Type B pancreatic cell (in vitro differentiated cells): ENCODE results near the gene RC3H2. TPM values are rescaled to one million over a fixed set of nuclear protein-coding genes. Genes with fewer than 3 reads are reported as not detected.
A peak's percentile ranks its signal among the peaks of the same experiment; 100 is the strongest.

Source experiments
- DNase-seq: peaks from one replicate; pipeline ENCODE4 v3.0.0; 2021; ENCODE audit warnings: mixed read lengths; ENCODE audit not compliant: unreplicated experiment; ENCODE audit errors: extremely low spot score
- H3K27ac Mint-ChIP-seq: 2 replicates; pipeline ENCODE4 v1.8.0; 2021; ENCODE audit warnings: mild to moderate bottlenecking, mixed read lengths
- H3K27me3 Mint-ChIP-seq: 2 replicates; pipeline ENCODE4 v1.8.0; 2021; ENCODE audit warnings: mixed read lengths
- H3K36me3 Mint-ChIP-seq: 2 replicates; pipeline ENCODE4 v1.8.0; 2021; ENCODE audit warnings: mixed read lengths
- H3K4me1 Mint-ChIP-seq: one replicate; pipeline ENCODE4 v1.8.0; 2021; ENCODE audit warnings: mixed read lengths; ENCODE audit not compliant: unreplicated experiment
- H3K4me3 Mint-ChIP-seq: 2 replicates; pipeline ENCODE4 v1.8.0; 2021; ENCODE audit warnings: mild to moderate bottlenecking, mixed read lengths
- H3K9me3 Mint-ChIP-seq: 2 replicates; pipeline ENCODE4 v1.8.0; 2021; ENCODE audit warnings: mixed read lengths
- total RNA-seq: library from RNA; stranded (reverse); gene quantifications from 2 replicates; pipeline ENCODE4 v1.2.1, GENCODE V29; 2021; ENCODE audit warnings: low replicate concordance
- TF ChIP-seq, protein P1 (sequence below): fragments of 200-600 bp; sonication (generic); conservative IDR thresholded peaks from 2 replicates; pipeline ENCODE4 v1.5.0; 2021; ENCODE audit warnings: antibody characterized with exemption, mild to moderate bottlenecking

Gene RC3H2
- total RNA-seq, 1 donor from 2014 or later, result 57.7 TPM

DNA sequence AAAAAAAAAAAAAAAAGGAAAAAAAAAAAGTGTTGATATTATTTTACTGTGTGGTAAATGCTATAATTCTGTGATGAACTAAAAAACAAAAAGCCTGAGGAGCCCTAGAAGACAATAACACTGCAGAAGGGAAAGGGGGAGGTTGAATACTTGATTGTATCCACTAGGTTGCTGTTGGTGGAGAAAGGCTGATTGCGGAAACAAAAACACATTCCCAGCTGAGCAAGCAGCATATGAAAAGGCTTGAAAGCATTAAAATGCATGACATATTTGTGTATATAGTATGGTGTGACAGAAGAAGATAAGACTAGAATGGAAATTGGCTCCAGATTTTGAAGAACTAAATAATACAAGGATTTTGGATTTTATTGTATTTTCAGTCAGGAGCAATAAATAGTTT, 44.5 kb upstream of the RC3H2 start:
- TF ChIP-seq, protein P1, sequence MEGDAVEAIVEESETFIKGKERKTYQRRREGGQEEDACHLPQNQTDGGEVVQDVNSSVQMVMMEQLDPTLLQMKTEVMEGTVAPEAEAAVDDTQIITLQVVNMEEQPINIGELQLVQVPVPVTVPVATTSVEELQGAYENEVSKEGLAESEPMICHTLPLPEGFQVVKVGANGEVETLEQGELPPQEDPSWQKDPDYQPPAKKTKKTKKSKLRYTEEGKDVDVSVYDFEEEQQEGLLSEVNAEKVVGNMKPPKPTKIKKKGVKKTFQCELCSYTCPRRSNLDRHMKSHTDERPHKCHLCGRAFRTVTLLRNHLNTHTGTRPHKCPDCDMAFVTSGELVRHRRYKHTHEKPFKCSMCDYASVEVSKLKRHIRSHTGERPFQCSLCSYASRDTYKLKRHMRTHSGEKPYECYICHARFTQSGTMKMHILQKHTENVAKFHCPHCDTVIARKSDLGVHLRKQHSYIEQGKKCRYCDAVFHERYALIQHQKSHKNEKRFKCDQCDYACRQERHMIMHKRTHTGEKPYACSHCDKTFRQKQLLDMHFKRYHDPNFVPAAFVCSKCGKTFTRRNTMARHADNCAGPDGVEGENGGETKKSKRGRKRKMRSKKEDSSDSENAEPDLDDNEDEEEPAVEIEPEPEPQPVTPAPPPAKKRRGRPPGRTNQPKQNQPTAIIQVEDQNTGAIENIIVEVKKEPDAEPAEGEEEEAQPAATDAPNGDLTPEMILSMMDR, result no peak
- DNase-seq, result no peak
- H3K36me3 Mint-ChIP-seq, result peaks cover 5% of the 10 kb centered on the region
- no peaks in the 10 kb centered on the region for H3K9me3 Mint-ChIP-seq
- H3K4me3 Mint-ChIP-seq, result no peak overlapping the region
- peaks cover 46% of the 10 kb centered on the region for H3K4me1 Mint-ChIP-seq
- no peaks in the 10 kb centered on the region for H3K27me3 Mint-ChIP-seq
- no peak overlapping the region for H3K27ac Mint-ChIP-seq

DNA sequence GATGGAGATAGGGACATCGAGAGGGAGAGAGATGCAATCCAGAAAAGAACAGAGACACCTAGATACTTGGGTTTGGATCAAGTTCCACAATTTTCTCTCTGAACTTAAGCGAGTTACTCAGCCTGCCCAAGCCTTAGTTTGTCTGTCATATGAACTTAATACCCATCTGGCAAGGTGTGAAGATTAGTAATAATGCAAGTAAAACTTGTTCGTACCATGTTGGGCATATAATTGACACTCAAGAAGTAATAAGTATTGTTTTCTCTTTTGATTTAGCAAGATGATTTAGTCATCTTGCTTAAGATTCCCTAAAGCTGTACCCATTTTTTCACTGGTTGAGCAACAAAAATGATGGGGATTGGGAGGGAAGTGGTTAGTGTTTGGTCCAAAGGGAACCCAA, 43.2 kb upstream of the RC3H2 start:
- H3K4me1 Mint-ChIP-seq, result peaks cover 40% of the 10 kb centered on the region
- no peak overlapping the region for H3K27ac Mint-ChIP-seq

DNA sequence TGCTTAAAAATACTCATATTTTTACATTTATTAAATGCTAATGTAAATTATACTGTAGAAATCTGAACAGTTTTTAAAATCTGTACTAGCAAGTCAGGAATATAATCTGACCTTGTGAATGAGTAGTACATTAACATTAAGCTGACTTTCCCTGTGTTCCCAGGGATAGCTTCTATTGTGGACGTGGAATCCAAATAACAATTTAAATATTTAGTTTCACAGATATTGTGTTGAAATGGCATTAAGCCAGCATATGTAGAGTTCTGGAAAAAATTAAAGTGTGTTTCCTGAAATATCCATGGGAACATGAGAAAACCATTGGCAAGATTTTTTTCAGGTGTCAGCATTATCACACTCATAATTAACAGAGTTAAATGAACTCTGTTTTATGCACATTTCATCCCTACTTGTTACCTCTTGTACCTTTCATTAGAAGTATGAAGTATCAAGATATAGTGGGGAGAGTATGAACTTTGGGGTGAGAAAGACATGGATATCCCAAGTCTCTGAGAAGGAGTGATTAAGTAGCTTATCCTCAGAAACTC, 41.4 kb upstream of the RC3H2 start:
- no peak overlapping the region for H3K27ac Mint-ChIP-seq

More for the DNA sequence above, 43.2 kb upstream of the RC3H2 start:
- TF ChIP-seq, protein P1, result no peak
- Mint-ChIP-seq H3K36me3 (peaks cover 5% of the 10 kb centered on the region), H3K4me3 (no peak overlapping the region), H3K9me3 (no peaks in the 10 kb centered on the region), H3K27me3 (no peaks in the 10 kb centered on the region)
- no peak for DNase-seq

DNA sequence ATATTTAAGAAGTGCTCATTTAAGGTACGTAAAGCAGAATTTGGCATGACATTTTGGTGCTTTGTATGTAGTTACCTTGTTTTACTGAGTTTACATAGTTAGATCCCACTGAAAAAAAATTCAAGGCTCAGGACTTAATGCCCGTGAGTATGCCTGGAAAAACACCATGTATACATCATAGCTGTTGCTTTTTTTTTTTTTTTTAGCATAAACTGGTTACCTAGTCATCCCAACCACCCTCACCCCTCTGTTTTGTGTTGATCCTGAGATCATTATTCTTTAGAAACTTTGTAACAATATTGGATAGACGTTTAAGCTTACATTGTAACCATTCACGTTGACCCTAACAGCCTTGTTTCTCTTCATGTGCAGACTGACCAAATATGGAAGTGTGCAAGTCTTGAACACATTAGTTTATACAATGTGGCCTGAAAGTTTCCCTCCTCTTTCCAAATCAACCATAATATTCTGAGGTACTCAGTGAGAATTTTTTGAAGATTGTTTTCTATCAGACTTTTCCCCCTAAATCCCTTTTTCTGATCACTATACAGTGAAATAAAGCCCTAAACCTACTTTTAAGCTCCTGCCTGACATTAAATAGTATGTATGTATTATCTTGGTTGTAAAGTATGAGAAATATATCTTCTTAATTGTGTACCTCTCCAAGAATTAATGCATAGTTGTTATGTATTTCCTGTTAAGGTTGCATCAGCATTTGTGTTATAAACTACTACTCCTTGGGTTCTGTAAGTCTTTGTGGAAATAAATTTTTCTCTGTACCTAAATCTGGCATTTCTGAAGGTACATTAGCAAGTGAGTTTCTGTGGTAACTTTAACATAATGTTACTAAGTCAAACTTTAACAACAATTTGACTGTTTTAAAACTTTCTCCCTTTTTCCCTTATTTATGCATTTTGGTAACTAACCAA, 40.1 kb upstream of the RC3H2 start:
- peak overlapping the region; percentile 12 for H3K4me3 Mint-ChIP-seq
- no peaks in the 10 kb centered on the region for H3K27me3 Mint-ChIP-seq
- H3K9me3 Mint-ChIP-seq, result no peaks in the 10 kb centered on the region
- TF ChIP-seq, protein P1, result no peak
- peaks cover 5% of the 10 kb centered on the region for H3K36me3 Mint-ChIP-seq
- peak overlapping the region; percentile 6 for H3K27ac Mint-ChIP-seq
- peaks cover 49% of the 10 kb centered on the region for H3K4me1 Mint-ChIP-seq
- no peak for DNase-seq

More for the DNA sequence above, 41.4 kb upstream of the RC3H2 start:
- Mint-ChIP-seq H3K4me1 (peaks cover 49% of the 10 kb centered on the region), H3K27me3 (no peaks in the 10 kb centered on the region), H3K4me3 (no peak overlapping the region), H3K9me3 (no peaks in the 10 kb centered on the region), H3K36me3 (peaks cover 5% of the 10 kb centered on the region)
- no peak for DNase-seq
- TF ChIP-seq, protein P1, result no peak

DNA sequence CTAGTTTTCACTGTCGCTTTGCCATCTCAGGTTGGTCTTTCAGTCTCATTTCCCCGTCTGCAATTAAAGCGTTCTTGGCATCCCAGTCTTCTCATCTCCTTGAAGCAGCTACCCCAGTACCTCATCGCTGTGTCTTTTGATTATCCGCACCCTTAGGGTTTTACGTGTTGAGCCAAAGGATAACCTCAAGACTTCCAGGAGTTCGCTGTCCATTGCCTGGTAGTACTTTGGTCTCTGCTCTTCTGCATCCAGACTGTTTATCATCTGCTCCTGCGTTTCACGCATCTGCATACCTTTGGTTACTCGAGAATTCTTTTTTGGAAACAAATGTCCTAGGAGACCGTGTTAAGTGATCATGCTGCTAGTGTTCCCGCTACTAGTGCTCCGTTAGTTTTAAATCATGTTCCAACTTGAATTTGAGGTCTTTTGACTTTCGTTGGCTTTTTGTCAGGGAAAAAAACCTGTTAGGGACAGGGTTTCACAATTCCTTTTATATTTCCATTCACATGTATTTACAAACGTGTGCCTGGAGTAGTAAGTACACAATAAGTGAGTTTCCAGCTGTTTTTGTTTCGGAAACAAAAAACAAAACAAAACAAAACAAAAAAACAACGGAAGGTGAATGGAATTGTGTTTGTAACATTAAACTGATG, 36.5 kb upstream of the RC3H2 start:
- peaks cover 27% of the 10 kb centered on the region for H3K4me1 Mint-ChIP-seq
- no peaks in the 10 kb centered on the region for H3K27me3 Mint-ChIP-seq
- DNase-seq, result no peak

More for the DNA sequence above, 36.5 kb upstream of the RC3H2 start:
- TF ChIP-seq, protein P1, result no peak
- peaks cover 9% of the 10 kb centered on the region for H3K36me3 Mint-ChIP-seq
- H3K9me3 Mint-ChIP-seq, result no peaks in the 10 kb centered on the region
- peak overlapping the region; percentile 97 for H3K27ac Mint-ChIP-seq
- peak overlapping the region; percentile 95 for H3K4me3 Mint-ChIP-seq
